Thoracic aorta (tissue), 2 donors: Measurements from ENCODE around the gene ANO1. TPM values are rescaled to one million over a fixed set of nuclear protein-coding genes. Genes with fewer than 3 reads are reported as not detected.

ENCODE experiments used
- ATAC-seq: fragments of 150-250 bp; one replicate; pipeline ENCODE4 v1.8.0; 2017; ENCODE audit warnings: low read depth; ENCODE audit not compliant: insufficient number of reproducible peaks, low FRiP score
- DNase-seq: peaks from one replicate; pipeline ENCODE4 v3.0.0-alpha.2; 2020; ENCODE audit warnings: low spot score
- H3K27ac ChIP-seq, 2 donors: fragments of 200-600 bp; sonication (generic); 1 replicate in 1 of 2; 2 replicates in 1 of 2; pipeline ENCODE4 v1.5.1; 2016; ENCODE audit warnings: mild to moderate bottlenecking in 2 of 2, moderate library complexity in 2 of 2
- H3K27me3 ChIP-seq: fragments of 200-600 bp; sonication (generic); replicated peaks from 2 replicates; pipeline ENCODE4 v1.6.0; 2016; ENCODE audit warnings: mild to moderate bottlenecking; ENCODE audit not compliant: insufficient read depth
- H3K36me3 ChIP-seq: fragments of 200-600 bp; sonication (generic); one replicate; pipeline ENCODE4 v1.5.1; 2016
- H3K4me1 ChIP-seq, 2 donors: fragments of 200-600 bp; sonication (generic); 1 replicate in 1 of 2; 2 replicates in 1 of 2; pipeline versions ENCODE4 v1.5.1 to v1.6.0; 2016; ENCODE audit warnings: low read depth in 2 of 2, mild to moderate bottlenecking in 1 of 2; ENCODE audit not compliant: control insufficient read depth in 1 of 2
- H3K4me3 ChIP-seq: fragments of 200-600 bp; sonication (generic); 2 replicates; pipeline ENCODE4 v1.5.1; 2016; ENCODE audit warnings: mild to moderate bottlenecking
- H3K9me3 ChIP-seq: fragments of 200-600 bp; sonication (generic); 2 replicates; pipeline ENCODE4 v1.5.1; 2016
- total RNA-seq, 2 donors: library from RNA; depleted of rRNA; stranded (reverse); fragments of >200 nt; gene quantifications; one replicate each; pipeline versions ENCODE4 v1.1.0 to v1.2.3, GENCODE V29; 2016
- TF ChIP-seq, protein P1 (sequence below): fragments of 200-600 bp; sonication (generic); IDR thresholded peaks from one replicate; pipeline ENCODE4 v1.5.1; 2019; ENCODE audit warnings: antibody characterized with exemption

Gene ANO1
- total RNA-seq, 2 donors from 2014 or later: 122 to 161 TPM

GRCh38 chr11:70233034-70233433, 154.9 kb downstream of the ANO1 start:
- Histone ChIP-seq H3K9me3 (peaks cover 3% of the 10 kb centered on the region), H3K27ac (no peak overlapping the region), H3K27me3 (no peaks in the 10 kb centered on the region), H3K4me3 (no peak overlapping the region), H3K4me1 (peaks cover 6 to 12% of the 10 kb centered on the region in 2 donors), H3K36me3 (no peaks in the 10 kb centered on the region)
- ATAC-seq: no peak
- no peak for DNase-seq
- TF ChIP-seq, protein P1, sequence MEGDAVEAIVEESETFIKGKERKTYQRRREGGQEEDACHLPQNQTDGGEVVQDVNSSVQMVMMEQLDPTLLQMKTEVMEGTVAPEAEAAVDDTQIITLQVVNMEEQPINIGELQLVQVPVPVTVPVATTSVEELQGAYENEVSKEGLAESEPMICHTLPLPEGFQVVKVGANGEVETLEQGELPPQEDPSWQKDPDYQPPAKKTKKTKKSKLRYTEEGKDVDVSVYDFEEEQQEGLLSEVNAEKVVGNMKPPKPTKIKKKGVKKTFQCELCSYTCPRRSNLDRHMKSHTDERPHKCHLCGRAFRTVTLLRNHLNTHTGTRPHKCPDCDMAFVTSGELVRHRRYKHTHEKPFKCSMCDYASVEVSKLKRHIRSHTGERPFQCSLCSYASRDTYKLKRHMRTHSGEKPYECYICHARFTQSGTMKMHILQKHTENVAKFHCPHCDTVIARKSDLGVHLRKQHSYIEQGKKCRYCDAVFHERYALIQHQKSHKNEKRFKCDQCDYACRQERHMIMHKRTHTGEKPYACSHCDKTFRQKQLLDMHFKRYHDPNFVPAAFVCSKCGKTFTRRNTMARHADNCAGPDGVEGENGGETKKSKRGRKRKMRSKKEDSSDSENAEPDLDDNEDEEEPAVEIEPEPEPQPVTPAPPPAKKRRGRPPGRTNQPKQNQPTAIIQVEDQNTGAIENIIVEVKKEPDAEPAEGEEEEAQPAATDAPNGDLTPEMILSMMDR: no peak

DNA sequence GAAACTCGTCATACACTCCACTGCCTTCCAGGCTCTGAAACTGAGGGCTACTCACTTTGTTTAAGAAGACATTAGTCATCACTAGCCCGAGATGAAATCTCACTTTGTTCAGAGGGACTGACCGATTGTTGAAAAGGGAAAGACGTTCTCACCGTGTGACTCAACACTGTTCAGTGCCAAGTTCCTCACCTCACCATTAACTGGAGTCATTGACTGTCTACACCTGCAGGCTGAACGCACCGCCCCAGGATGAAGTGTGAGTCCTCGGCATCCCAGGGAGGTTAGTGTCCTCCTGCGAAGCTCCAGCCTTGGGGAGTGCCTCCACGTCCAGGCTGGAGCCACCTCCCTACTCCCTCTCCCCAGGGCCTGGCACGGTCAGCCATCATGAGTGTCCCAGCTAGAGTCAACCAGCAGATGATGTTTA, 155.4 kb downstream of the ANO1 start:
- peaks cover 6 to 12% of the 10 kb centered on the region in 2 donors for H3K4me1 ChIP-seq
- DNase-seq: no peak
- no peaks in the 10 kb centered on the region for H3K36me3 ChIP-seq
- peaks cover 3% of the 10 kb centered on the region for H3K9me3 ChIP-seq
- TF ChIP-seq, protein P1: no peak
- no peak overlapping the region for H3K4me3 ChIP-seq
- H3K27me3 ChIP-seq: no peaks in the 10 kb centered on the region
- ATAC-seq: no peak
- H3K27ac ChIP-seq: no peak overlapping the region

GRCh38 chr11:70233962-70234361, 155.8 kb downstream of the ANO1 start:
- TF ChIP-seq, protein P1: no peak
- DNase-seq (no peak), ATAC-seq (no peak)
- H3K9me3 ChIP-seq: peaks cover 3% of the 10 kb centered on the region
- no peaks in the 10 kb centered on the region for H3K27me3 ChIP-seq
- peaks cover 6 to 12% of the 10 kb centered on the region in 2 donors for H3K4me1 ChIP-seq
- no peaks in the 10 kb centered on the region for H3K36me3 ChIP-seq
- H3K4me3 ChIP-seq: no peak overlapping the region
- H3K27ac ChIP-seq: no peak overlapping the region

Other genes with a start within 250 kb of the ANO1 start
- 10 to 100 TPM; 19.5 to 23.2 TPM for gene FADD, start 125.0 kb downstream of the ANO1 start, total RNA-seq
- 10 to 100 TPM; 47.8 to 82.9 TPM for gene PPFIA1, start 192.4 kb downstream of the ANO1 start, total RNA-seq